ENCODE results near the gene TNNT2.

DNA sequence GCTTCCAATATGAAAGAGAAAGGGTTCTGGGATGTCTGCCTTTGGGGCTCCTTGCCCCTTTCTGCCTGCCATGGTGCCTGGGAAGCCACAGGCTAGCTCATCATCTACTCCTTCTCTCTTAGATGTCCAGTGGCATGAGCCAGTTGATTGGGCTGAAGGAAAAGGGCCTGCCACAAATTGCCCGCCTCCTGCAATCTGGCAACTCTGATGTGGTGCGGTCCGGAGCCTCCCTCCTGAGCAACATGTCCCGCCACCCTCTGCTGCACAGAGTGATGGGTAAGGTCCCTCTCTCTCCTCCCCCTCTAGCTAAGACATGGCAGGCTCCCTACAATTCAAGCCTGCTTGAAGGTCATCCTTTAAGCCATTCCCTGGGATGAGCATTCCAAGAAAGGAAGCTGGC is 53.2 kb downstream of the TNNT2 start:
- TF ChIP-seq CTCF (IDR thresholded peaks at IDR 0.05; ENCODE audit: low read length) (no peak), EZH2phosphoT487 (IDR thresholded peaks at IDR 0.05; ENCODE audit: low read length) (no peak)
